Occipital lobe (tissue), 2 donors: ENCODE results near the gene ATXN1L. TPM values are rescaled to one million over a fixed set of nuclear protein-coding genes. Genes with fewer than 3 reads are reported as not detected.
"Not testable (repeated sequence)": the region's sequence is repeated elsewhere in the genome, so short reads cannot be mapped to it uniquely, and the experiment has no call there.

Source experiments
- DNase-seq: peaks from one replicate; lab custom pipeline; 2025; lab: John Stamatoyannopoulos, UW
- total RNA-seq: library from RNA; depleted of rRNA; stranded (reverse); fragments of >200 nt; gene quantifications from one replicate; pipeline ENCODE4 v1.2.3, GENCODE V29; 2014

Gene ATXN1L
- total RNA-seq, 1 donor from 2014 or later: 10.5 TPM

DNA sequence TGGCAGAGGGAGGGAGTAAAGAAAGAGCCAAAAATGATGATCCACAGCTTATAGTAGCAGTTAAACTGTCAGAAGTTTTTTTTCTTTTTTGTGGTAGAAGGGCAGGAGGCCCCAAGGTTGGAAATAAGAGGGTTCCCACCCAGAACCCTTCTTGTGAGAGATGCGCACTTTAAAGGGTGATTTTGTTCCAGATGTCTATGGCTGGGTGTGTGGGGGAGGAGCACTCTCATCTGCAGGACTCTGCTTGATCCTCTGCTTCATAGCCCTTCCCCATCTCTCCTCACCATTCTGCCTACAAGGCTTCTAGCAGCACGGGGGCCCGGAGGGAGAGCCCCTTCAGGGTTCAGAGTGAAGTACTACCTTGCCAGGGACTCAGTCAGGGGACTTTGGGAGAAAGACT, 6.4 kb downstream of the ATXN1L start:
- no peak for DNase-seq

DNA sequence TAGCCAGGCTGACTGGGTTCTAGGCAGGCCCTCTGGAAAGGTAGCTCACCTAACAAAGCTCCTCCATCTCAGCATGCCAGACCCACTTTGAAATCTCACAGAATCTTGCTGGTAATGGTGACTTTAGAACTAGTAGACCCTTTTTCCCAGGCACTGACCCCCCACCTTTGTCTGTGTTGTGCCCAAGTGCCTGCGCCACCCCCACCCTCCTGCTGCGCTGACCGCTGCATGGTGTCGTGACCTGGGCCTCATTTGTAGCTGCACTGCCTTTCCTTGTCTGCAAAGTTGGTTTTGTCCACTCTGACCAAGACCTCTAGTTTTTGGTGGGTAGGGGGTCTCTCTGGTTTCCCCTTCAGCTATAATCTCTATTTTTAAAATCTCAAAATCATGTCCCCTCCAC, 6.8 kb downstream of the ATXN1L start:
- no peak for DNase-seq

DNA sequence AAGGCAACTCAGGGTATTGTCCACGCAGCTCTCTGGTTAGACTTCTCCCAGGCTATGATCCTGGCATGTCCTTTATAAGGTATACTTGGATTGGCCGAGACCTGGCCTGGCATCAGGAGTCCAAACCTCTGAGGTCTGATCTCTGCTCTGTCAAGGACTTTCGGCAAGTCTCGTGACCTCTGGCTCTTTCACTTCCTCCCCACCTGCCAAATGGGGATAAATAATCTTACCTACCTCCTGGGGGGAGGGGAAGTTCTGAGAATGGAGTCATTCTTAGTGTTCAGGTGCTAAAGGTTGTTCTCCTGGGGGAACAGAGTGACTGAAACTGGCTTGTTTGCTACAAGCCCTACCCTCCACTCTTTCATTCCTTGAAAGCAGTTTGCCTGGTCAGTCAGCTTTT, 7.6 kb downstream of the ATXN1L start:
- no peak for DNase-seq

- DNase-seq: no peak
Observed at GRCh38 chr16:71854369-71854948, 8.7 kb downstream of the ATXN1L start.

GRCh38 chr16:71855937-71856662, 10.3 kb downstream of the ATXN1L start:
- DNase-seq: no peak

- no peak for DNase-seq
Observed at GRCh38 chr16:71859762-71860521, 14.2 kb downstream of the ATXN1L start.

- DNase-seq: no peak
Observed at GRCh38 chr16:71863995-71864394, 18.2 kb downstream of the ATXN1L start.

GRCh38 chr16:71865173-71865863, 19.5 kb downstream of the ATXN1L start:
- no peak for DNase-seq

GRCh38 chr16:71867175-71867574, 21.4 kb downstream of the ATXN1L start:
- not testable (repeated sequence) for DNase-seq

GRCh38 chr16:71867939-71868338, 22.2 kb downstream of the ATXN1L start:
- no peak for DNase-seq

DNA sequence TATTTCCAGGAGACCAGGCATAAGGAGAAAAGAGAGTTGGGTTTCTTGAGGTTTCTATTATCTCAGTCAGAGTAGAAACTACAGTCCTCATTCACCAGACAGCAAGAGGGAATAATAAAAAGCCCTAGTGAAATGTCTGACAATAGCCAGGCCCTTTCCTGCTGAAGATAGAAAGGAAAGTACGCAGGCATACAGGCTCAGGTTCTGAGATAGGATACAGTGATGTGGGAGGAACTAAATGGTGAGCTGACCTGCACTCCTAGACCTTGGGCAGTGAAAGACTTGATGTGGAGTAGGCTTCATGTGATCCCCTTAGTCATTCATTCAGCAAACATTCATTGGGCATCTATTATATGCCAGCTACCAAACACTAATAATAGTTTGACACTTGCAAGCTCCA, 23.3 kb downstream of the ATXN1L start:
- DNase-seq: no peak

DNA sequence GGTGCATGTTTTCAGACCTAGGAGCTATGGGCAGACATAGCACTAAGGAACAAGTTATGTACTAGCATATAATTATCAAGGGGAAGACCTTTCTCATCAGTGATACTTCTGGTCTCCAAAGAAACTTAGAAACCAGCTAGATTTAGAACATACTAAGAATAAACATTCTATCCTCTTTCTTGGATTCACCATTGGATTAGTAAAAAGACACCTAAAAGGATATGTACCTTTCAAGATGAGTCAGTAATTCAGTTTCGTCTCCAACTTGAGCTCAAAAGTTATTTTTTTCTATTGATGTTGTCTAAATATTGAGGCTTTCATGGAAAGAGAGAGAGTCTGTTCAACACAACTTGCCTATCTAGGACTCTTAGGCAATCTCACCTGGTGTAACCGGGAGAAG, 25.0 kb downstream of the ATXN1L start:
- DNase-seq: no peak

GRCh38 chr16:71873199-71873598, 27.4 kb downstream of the ATXN1L start:
- no peak for DNase-seq

GRCh38 chr16:71878911-71879310, 33.1 kb downstream of the ATXN1L start:
- DNase-seq: no peak

DNA sequence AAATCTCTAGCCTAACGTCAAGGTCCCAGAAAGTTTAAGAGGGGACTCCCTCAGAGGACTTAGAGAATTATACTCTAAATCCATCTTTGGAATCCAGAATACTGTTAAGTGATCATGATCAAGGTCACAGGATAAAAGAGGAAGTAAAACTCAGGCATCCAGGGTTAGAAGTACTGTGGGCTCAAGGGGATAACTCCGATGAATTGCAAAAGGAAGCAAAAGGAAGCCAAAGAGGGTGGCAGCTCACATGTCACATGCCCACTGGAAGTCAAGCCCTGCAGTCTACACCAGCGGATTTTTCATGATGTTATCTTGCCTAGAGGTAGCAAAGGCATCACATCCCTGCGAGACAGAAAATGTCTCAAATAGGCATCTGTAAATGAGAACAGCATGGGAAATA, 34.4 kb downstream of the ATXN1L start:
- no peak for DNase-seq

GRCh38 chr16:71882505-71883167, 36.9 kb downstream of the ATXN1L start:
- peak; percentile 34 for DNase-seq

- no peak for DNase-seq
Observed at GRCh38 chr16:71883168-71883848, 37.5 kb downstream of the ATXN1L start.

DNA sequence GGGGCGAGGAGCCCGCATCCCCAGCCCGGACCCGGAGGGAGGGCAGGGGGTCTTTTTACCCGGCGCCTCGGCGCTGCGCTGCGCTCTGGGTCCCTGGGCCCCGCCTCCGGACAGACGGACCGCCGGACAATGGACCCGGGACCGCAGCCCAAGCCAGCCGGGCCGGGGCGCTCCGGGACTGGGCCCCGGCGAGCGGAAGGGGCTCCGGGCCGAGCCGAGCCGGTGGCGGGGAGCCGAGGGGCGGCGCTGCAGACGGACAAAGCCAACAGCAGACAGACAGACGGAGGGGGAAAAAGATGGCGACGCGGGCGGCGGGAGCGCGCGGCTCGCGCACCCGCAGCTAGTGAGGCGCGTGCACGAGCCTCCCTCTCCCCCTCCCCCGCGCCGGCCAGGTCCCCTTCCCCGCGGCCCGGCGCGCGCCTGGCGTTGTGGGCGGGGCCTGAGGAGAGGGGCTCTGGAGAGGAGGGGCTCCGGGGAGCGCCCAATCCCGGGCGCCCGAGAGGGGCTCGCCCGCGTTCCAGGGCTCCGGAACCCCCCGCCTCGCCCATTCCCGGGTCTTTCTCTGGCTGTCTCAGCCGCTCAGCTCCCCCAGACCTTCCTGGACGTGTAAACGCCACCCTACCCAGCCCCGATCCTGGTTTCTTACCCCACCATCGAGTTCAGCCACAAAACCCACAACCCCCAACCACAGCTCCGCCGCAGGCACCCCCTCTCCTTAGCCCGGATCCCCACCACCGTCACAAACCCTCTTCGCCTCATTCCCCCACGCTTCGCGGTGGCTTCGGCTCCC, 38.3 kb downstream of the ATXN1L start, which contains the start of gene ZNF821:
Gene ZNF821 (minus strand): TSS at position 334 of the 790 bp plus-strand sequence. CDS start 4,236 bp downstream, outside the sequence.
- DNase-seq: peak; percentile 46

DNA sequence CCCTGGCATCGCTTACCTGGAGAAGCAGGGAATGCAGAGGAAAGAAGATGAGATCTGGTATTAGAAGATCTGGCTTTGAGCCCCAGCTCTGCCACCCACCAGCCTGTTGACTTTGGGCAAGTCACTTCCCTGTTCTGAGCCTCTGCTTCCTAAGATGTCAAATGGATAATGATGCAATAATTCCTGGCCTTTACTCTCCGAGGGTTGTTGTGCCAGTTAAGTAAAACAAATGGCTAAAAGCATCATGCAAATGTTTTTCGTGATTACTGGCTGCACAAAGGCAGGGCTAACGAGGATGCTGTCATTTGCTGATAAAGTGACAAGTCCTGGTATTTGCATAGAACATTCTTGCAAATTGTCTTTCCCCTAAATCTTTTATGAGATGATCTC, 39.5 kb downstream of the ATXN1L start:
- DNase-seq: no peak

DNA sequence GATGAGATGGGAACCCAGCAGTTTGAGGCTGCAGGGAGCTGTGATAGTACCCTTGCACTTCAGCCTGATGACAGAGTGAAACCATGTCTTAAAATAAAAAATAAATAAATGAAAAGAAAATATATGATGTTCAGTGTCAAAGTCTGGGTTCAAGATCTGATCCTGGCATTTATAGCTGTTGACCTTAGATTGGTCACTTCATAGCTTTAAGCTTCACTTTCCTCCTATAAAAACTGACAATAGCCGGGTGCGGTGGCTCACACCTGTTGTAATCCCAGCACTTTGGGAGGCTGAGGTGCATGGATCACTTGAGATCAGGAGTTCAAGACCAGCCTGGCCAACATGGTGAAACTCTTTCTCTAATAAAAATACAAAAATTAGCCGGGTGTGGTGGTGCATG, 43.4 kb downstream of the ATXN1L start:
- no peak for DNase-seq
